GDM1 (cell line): ENCODE results near the gene LBX1.

Source experiments
- DNase-seq: peaks from one replicate; lab custom pipeline; 2025; lab: John Stamatoyannopoulos, UW

The LBX1 gene

GRCh38 chr10:101244321-101245050, 15.2 kb upstream of the LBX1 start:
- DNase-seq, result no peak

GRCh38 chr10:101241840-101242707, 12.8 kb upstream of the LBX1 start:
- no peak for DNase-seq

- DNase-seq, result no peak
Measured at GRCh38 chr10:101238732-101239105, 9.5 kb upstream of the LBX1 start.

- no peak for DNase-seq
Measured at GRCh38 chr10:101237982-101238731, 8.9 kb upstream of the LBX1 start.

GRCh38 chr10:101237081-101237981, 8.1 kb upstream of the LBX1 start:
- no peak for DNase-seq

GRCh38 chr10:101236376-101237080, 7.3 kb upstream of the LBX1 start:
- no peak for DNase-seq

- no peak for DNase-seq
Measured at GRCh38 chr10:101235766-101236165, 6.5 kb upstream of the LBX1 start.

- DNase-seq, result no peak
Measured at GRCh38 chr10:101234333-101234732, 5.1 kb upstream of the LBX1 start.

GRCh38 chr10:101233863-101234262, 4.6 kb upstream of the LBX1 start:
- DNase-seq, result no peak

- no peak for DNase-seq
Measured at GRCh38 chr10:101233443-101233842, 4.2 kb upstream of the LBX1 start.

GRCh38 chr10:101231912-101232689, 2.8 kb upstream of the LBX1 start:
- DNase-seq, result no peak

- no peak for DNase-seq
Measured at GRCh38 chr10:101231092-101231491, 1.8 kb upstream of the LBX1 start.

- DNase-seq, result no peak
Measured at GRCh38 chr10:101230183-101230917, 1.1 kb upstream of the LBX1 start.

- DNase-seq, result no peak
Measured at GRCh38 chr10:101228966-101229265, 347 bp downstream of the LBX1 start.

GRCh38 chr10:101228153-101228965, 904 bp downstream of the LBX1 start:
- no peak for DNase-seq

- no peak for DNase-seq
Measured at GRCh38 chr10:101227429-101228152, 1.7 kb downstream of the LBX1 start.

- no peak for DNase-seq
Measured at GRCh38 chr10:101226491-101227428, 2.5 kb downstream of the LBX1 start.
